Thyroid gland (tissue), 4 donors: Measurements from ENCODE around the gene TIMM8B.

Source experiments
- POLR2A ChIP-seq, 2 donors: fragments of 450-650 bp; IDR thresholded peaks; one replicate each; pipeline ENCODE4 v1.6.1; 2017; ENCODE audit warnings: antibody characterized with exemption in 2 of 2, mild to moderate bottlenecking in 2 of 2, moderate library complexity in 1 of 2
- TF ChIP-seq, protein P1 (sequence below), 6 experiments: fragments of 200-600 bp in 3 of 6; fragments of 450-650 bp in 3 of 6; sonication (generic) in 3 of 6; IDR thresholded peaks; one replicate each; pipeline ENCODE4 v1.5.1; 2016 to 2019; ENCODE audit warnings: antibody characterized with exemption in 6 of 6, mild to moderate bottlenecking in 2 of 6, inconsistent platforms in 1 of 6, moderate library complexity in 1 of 6

DNA sequence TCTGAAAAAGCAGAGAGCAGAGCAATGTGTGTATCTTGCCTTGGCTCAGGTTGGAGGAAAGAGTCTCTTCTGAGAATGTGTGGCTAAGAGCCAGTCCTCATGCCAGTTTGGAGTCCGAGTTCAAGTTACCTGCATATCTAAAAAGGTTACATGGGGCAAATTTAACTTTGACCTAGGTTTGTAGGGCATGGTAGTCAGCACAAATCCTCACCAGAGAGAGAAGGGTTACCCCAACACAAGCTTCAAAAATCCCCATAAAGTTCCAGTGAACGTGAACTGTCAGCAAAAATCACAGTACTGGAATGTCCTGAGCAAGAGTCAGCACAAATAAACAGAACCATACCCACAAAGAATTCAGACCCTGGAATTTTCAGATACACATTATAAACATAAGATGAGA lies 13.9 kb upstream of the TIMM8B start:
- TF ChIP-seq, protein P1, sequence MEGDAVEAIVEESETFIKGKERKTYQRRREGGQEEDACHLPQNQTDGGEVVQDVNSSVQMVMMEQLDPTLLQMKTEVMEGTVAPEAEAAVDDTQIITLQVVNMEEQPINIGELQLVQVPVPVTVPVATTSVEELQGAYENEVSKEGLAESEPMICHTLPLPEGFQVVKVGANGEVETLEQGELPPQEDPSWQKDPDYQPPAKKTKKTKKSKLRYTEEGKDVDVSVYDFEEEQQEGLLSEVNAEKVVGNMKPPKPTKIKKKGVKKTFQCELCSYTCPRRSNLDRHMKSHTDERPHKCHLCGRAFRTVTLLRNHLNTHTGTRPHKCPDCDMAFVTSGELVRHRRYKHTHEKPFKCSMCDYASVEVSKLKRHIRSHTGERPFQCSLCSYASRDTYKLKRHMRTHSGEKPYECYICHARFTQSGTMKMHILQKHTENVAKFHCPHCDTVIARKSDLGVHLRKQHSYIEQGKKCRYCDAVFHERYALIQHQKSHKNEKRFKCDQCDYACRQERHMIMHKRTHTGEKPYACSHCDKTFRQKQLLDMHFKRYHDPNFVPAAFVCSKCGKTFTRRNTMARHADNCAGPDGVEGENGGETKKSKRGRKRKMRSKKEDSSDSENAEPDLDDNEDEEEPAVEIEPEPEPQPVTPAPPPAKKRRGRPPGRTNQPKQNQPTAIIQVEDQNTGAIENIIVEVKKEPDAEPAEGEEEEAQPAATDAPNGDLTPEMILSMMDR (IDR thresholded peaks at IDR 0.05), result no peak
- TF ChIP-seq POLR2A (IDR thresholded peaks at IDR 0.05), result no peak
